ENCODE data around the gene ATMIN. TPM values are rescaled to one million over a fixed set of nuclear protein-coding genes. Genes with fewer than 3 reads are reported as not detected.
A peak's percentile ranks its signal among the peaks of the same experiment; 100 is the strongest.

Gene ATMIN
- total and polyA plus RNA-seq, 2 of the 13 experiments (the other 11 are each of a cell fraction or from before 2014, with no cell fraction given) = 34.6 to 60.4 TPM

- peak; percentile 60; the same call in 1 of the 2 replicates for TF ChIP-seq RNF2 (conservative IDR thresholded peaks at IDR 0.05; ENCODE audit: low read depth)
- TF ChIP-seq GATAD2A (CRISPR knock-in tag; IDR thresholded peaks at IDR 0.05) = peak; percentile 44
- no peak; the same call in 1 of the 2 replicates for TF ChIP-seq TERF1 (CRISPR knock-in tag; IDR thresholded peaks at IDR 0.05)
- peak; percentile 76 to 80 for TF ChIP-seq POLR2A (IDR thresholded peaks at IDR 0.05; ENCODE audit: insufficient read depth in 1 of 2, low read depth in 2 of 2, low read length in 2 of 2)
- peak; percentile 57 for TF ChIP-seq KDM2A (CRISPR knock-in tag; IDR thresholded peaks at IDR 0.05; ENCODE audit: borderline replicate concordance, low read depth)
- 0 out of 2 replicates have a peak, but pooled peaks have one; percentile 28 for TF ChIP-seq PAX8 (CRISPR knock-in tag; IDR thresholded peaks at IDR 0.05; ENCODE audit: borderline replicate concordance)
- TF ChIP-seq GABPA (IDR thresholded peaks at IDR 0.05; ENCODE audit: low read depth, low read length) = no peak
- TF ChIP-seq GABPA (CRISPR knock-in tag; IDR thresholded peaks at IDR 0.05; ENCODE audit: low read depth) = peak; percentile 82
- TF ChIP-seq CC2D1A (CRISPR knock-in tag; IDR thresholded peaks at IDR 0.05) = no peak
- no peak for TF ChIP-seq ZXDC (CRISPR knock-in tag; IDR thresholded peaks at IDR 0.05)
- TF ChIP-seq, protein P1, sequence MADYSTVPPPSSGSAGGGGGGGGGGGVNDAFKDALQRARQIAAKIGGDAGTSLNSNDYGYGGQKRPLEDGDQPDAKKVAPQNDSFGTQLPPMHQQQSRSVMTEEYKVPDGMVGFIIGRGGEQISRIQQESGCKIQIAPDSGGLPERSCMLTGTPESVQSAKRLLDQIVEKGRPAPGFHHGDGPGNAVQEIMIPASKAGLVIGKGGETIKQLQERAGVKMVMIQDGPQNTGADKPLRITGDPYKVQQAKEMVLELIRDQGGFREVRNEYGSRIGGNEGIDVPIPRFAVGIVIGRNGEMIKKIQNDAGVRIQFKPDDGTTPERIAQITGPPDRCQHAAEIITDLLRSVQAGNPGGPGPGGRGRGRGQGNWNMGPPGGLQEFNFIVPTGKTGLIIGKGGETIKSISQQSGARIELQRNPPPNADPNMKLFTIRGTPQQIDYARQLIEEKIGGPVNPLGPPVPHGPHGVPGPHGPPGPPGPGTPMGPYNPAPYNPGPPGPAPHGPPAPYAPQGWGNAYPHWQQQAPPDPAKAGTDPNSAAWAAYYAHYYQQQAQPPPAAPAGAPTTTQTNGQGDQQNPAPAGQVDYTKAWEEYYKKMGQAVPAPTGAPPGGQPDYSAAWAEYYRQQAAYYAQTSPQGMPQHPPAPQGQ (CRISPR knock-in tag; IDR thresholded peaks at IDR 0.05; ENCODE audit: borderline replicate concordance) = peak; percentile 95; the same call in 1 of the 2 replicates
- no peak for TF ChIP-seq CENPX (CRISPR knock-in tag; IDR thresholded peaks at IDR 0.05)
- TF ChIP-seq ZNF414 (CRISPR knock-in tag; IDR thresholded peaks at IDR 0.05) = no peak; the same call in 1 of the 2 replicates
- no peak for TF ChIP-seq TCF7 (IDR thresholded peaks at IDR 0.05; ENCODE audit: low read depth)
- TF ChIP-seq ZNF20 (CRISPR knock-in tag; IDR thresholded peaks at IDR 0.05) = no peak; the same call in 1 of the 2 replicates
- no peak; the same call in 1 of the 2 replicates for TF ChIP-seq HMG20A (CRISPR knock-in tag; IDR thresholded peaks at IDR 0.05; ENCODE audit: borderline replicate concordance)
- TF ChIP-seq MAFF (IDR thresholded peaks at IDR 0.05; ENCODE audit: low read depth, low read length) = peak; percentile 10; the same call in 1 of the 2 replicates
- TF ChIP-seq RARA (CRISPR knock-in tag; IDR thresholded peaks at IDR 0.05) = 0 out of 2 replicates have a peak, but pooled peaks have one; percentile 15
- TF ChIP-seq TRIM24 (CRISPR knock-in tag; IDR thresholded peaks at IDR 0.05) = no peak
- no peak for TF ChIP-seq RELA (CRISPR knock-in tag; IDR thresholded peaks at IDR 0.05)
- no peak for TF ChIP-seq MTF1 (CRISPR knock-in tag; IDR thresholded peaks at IDR 0.05)
- peak; percentile 43 for TF ChIP-seq RXRA (CRISPR knock-in tag; IDR thresholded peaks at IDR 0.05)
- TF ChIP-seq ZNF766 (CRISPR knock-in tag; IDR thresholded peaks at IDR 0.05; ENCODE audit: borderline replicate concordance) = no peak; the same call in none of the 2 replicates
- peak; percentile 28; the same call in 1 of the 2 replicates for TF ChIP-seq SRY (CRISPR knock-in tag; IDR thresholded peaks at IDR 0.05)
These were observed 28.6 kb upstream of the ATMIN start, which contains the start of the genes CENPN and CMC2 (continued) for GRCh38 chr16:81006813-81007695.
